ENCODE measurements around the gene PRSS27.

Gene PRSS27

DNA sequence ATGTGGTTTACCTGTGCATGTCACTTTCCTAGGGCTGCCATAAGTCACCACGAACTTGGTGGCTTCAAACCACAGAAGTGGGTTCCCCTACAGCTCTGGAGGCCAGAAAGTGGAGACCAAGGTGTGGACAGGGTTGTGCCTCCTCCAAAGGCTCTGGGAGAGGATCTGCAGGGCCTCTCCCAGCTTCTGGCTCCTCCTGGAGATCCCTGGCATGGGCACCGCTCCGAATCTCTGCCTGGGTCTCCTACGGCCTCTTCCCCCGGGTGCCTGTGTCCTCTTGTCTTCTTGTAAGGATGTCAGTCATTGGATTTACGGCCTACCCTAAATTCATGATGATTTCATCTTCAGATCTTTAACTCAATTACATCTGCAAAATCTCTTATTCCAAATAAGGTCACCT lies 29.9 kb upstream of the PRSS27 start:
- no peak for DNase-seq

DNA sequence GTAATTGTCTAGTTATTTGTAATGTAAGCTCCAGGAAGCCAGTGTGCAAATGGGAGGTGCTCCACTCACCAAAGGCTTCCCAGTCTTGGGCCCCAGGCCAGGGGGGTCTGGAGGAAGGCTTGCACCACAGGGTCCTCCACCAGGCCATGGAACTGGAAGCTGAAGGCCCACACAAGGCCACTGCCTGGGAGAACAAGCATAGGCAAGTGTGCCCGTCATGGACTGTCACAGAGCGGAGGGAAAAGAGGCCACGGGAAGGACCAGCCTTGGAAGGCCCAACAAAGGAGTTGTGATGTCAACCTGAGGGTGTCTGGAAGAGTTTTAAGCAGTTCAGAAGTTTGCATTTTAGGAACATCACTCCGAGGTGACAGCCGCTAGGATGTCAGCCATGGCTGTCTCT lies 29.5 kb upstream of the PRSS27 start:
- no peak for DNase-seq

DNA sequence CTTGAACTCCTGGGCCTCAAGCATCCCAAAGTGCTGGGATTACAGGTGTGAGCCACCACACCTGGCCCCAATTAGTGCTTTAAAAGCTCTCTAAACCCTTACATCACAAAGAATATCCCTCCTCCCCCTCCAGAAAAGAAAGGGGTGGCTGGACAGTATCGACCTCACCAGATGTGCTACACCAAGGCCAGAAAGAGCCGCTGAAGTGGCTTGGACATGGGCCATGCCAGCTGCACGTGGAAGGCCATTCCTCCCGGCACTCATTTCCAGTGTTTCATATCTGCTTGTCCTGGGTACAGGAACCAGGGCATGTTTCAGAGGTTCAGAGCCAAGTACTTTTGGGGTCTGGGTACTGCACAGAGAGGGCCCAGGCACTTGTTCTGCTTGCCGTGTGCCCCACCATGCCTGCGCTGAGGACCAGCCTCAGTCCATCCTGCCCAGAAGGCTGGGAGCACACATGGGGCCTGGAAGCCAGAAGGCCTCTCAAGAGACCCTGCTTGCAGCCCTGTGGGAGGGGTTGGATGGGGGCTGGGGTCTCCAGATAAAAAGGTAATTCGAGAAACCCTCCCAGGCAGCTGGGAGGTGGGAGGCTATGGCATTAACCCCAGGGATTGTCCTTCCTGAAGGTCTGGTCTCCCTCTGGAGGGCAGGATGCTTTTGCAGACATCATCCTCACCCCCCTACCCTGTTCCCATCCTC lies 28.9 kb upstream of the PRSS27 start:
- no peak for DNase-seq

DNA sequence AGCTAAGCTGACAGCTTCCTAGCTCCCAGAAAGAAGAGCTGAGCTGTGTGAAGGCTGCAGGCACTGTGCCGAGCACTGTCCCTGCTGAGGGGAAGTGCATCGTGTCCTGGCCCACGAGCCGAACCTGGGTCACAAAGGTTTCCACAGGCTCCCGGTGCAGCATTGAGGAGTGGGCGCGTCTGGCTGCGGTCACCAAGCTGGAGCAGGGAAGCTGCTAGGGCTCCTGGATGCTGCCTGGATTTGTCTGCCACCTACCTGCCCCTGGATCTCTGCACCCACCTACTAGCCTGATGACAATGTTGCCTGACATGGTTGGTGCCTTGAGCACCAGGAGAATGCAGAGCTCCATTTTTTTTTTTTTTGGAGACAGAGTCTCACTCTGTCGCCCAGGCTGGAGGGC lies 25.9 kb upstream of the PRSS27 start:
- DNase-seq, result no peak

DNA sequence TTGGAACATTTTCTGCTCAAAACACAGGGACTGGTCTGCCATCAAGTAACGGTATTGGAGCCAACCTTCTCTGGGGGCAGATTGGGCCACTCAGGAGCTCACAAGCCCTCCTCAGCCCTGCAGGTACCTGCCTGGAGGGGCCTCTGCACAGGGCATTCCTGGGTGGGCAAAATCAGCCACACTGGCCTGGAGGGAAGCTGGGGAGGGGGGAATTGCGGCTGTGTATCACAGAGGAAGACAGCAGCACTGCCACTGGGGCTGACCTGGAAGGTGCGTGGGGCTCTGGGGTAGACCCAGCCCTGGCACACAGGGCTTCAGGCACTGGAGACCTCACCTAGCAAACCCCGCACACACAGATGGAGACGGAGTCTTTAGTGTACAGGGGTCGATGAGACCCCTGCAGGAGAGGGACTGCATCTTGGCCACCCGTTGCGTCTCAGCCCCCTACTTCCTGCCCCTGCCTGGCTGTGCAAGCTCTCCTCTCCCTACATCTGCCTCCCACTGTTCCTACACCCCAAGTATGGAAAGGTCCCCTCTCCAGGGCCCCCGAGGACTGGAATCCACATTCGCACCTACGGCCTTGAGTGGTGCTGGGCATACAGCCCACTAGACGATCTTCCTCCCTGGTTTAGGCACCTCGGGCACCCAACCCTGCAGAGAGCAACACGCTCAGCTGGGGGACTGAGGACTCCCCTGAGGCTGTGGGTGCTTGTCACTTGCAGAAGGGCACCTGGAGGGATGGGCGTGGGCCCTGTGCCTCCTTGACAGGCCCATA lies 25.3 kb upstream of the PRSS27 start:
- DNase-seq, result no peak

DNA sequence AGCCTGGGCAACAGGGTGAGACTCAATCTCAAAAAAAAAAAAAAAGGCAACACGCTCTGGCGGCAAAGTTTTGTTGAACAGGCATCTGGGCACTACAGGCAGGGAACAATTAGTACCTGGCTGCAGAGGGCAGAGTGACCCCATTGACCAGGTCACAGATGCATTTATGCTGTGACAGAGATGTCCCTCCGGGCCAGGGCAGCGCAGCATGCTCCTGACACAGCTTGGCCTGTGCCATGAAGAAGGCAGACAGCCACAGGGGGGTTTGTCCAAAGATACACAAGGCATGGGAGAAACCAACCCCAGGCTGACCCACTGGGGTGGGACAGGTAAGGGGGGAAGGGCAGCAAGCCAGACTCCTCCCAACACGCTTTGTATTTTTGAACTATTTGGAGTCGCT lies 24.7 kb upstream of the PRSS27 start:
- DNase-seq, result no peak

DNA sequence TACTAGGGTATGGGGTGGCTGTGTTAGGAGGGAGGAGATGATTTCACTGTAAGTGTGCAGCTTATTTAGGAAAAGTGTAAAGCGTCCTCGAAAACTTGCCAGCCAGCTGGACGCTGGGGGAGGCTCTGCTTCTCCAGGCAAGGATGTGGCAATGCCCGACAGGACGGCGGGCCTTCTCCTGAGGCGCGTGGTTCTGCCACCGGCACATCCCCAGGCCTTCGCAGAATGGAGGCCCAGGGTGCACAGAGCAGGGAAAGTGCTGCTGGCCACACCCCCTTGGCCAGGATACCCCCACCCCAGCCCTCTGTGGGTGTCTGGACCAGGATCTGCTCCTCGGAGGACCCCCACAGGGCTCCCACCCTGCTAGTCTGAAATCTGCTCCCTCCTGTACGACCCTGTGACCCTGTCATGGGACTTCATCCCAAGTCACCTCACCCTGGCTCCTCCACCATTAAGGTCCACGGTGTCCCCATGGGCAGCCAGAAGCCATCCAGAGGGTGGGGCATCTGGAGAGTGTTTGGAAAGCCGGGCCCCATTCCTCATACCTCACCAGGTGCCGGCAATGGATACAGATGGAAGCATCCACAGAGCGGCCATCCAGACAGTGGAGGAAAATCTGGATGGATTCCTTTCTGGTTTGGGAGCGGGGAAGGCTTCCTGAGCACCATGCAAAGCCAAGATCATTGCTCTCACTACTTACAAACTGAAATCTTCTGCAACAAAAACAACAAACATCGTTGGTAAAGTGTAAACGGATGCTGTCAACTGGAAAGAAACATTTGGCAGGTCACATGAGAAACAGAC lies 23.2 kb upstream of the PRSS27 start:
- DNase-seq, result no peak

DNA sequence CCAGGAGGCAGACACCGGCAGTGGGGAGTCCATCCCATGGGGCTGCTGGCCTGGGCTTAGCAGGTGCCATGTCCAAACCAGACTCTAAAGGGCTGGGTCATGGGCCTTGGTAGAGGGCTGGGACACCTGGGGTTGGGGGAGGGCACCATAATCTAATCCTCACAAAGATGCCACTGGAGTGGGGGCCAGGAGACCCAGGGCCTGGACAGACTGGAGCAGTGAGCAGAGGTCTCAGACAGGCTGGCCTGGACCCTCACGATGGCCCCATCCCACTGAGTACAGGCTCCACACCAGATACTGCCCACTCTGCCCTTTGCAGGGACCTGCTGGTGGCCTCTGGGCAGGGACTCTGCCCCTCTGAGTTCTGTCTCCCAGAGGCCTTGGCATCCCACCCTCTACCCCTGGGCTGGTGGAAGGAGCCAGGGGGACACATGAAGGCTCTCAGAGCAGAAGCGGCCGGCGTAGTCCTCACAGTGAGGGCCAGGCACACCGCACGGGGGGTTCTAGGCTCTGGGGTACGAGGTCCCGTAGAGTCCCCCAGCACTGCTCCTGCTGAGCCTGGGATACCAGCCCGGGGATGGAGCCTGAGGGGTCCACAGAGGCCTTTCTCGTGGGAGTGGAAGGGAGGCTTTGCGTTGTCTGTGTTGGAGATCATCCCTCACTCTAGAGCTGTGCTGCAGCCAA lies 22.4 kb upstream of the PRSS27 start:
- no peak for DNase-seq

DNA sequence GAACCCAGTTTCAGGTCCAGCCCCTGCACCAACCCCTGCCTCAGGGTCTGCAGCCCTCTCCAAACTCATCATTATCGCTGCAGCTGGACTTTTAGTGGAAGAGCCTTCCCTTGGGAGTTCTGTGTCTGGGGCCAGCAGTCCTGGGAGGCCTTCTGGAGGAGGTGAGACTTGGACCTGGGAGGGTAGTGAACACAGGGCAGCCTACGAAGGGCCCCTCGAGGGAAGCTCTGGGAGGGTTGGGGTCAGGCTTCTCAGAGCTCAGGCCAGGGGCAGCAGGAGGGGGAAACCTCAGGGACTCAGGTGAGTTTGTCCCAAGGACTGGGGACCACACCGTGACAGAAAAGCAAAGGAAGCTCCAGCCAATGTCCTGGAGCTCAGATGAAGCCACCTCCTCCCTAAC lies 21.1 kb upstream of the PRSS27 start:
- no peak for DNase-seq

DNA sequence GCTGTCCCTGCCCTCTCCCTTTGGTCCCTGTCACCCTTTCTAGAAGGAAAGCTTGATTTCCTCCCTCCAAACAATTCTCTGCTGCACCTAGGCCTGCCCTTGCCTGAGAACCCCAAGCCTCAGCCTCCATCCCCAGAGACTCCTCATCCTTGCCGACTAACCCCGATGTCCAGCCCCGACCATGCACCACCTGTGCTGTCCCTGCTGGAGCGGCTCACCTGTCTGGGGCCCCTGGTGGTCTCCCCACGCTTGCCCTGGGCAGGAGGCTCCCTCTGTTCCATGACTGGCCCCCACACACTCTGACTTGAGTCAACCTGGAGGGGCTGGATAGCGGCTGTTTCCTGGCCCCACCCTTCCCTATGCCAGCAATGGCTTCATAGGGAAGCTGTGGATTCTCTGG lies 20.5 kb upstream of the PRSS27 start:
- DNase-seq, result no peak

DNA sequence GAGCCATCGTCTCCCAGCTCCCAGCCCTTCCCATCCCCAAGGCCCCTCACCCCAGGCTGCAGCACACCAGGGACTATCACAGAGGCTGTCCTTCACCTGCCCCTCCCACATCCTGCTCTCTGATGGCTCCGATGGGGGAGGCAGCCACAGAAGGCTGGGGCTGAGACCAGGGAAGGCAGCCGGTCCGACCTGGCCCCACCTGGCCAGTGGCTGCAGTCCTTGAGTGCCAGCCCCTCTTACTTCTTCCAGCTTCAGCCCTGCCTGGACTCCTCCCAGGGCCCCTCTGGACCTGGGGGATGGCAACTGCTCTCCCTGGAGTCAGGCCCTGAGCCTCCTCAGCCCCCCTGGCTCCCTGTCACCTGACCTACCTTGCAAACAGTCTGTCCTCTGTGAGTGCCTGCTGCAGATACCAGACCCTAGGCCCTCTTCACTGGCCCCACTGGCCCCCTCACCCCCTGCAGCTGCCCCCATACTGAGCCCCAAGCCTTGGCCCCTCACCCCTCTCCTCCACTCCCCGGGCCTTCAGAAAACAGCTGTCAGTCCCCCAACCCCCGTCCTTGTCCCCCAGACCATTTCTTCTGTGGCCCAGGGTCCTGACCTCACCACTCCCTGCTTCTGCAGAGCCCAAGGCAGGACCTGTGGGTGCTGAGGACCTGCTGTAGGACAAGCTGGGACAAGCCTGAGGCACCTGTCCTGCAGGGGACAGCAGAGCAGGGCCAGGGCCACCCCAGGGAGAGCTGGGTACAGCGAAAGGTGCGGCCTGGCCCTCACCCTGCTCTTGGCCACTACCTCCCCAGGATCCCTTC lies 19.8 kb upstream of the PRSS27 start:
- DNase-seq, result no peak

DNA sequence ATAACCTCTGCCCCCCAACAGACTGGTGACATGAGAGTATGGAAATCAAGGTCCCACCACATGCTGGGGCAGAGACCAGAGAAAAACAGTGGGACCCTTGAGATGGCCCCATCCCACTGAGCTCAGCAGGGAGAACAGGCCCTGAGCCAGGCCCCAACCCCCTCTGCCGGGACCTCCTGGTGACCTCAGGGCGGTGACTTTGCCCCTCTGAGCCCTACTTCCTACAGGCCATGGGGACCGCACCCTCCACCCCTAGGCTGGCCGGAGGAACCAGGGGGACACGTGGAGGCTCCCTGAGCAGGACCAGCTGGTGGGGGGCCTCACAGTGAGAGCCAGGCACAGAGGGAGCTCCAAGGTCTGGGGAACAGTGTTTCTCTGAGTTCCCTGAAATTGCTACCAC lies 18.6 kb upstream of the PRSS27 start:
- no peak for DNase-seq

DNA sequence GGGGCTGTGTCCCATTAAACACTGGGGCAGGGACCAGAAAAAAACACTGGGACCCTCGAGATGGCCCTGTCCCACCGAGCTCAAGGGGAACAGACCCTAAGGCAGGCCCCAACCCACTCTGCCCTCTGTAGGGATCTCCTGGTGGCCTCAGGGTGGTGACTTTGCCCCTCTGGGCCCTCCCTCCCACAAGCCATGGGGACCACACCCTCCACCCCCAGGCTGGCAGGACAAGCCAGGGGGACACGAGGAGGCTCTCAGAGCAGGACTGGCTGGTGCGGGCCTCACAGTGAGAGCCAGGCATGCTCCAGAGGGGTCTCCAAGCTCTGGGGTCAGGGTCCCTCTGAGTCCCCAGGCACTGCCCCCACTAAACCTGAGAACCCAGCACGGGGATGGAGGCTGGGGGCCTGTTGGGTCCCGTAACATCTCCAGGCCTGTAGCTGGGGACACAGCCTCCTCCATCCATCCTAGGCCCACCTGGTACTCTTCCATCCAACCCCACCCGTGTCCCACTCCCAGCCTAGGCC lies 17.9 kb upstream of the PRSS27 start:
- no peak for DNase-seq

DNA sequence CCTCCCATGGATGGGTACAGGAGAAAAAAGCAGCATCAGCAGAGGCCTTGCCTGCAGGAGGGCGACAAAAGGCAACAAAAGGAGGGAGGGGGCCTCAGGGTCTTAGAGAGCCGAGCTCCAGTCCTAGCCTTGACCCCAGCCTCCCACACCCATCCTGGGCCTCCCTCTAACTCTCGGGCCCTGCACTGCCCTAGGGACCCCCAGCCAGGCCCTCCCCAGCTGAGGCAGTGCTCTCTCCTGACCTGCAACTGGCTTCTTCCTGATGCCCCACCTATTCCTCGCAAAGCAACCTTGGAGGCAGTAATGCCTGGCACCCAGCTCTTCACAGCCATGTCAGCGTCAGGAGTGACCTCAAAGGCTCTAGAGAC lies 17.2 kb upstream of the PRSS27 start:
- DNase-seq, result no peak

DNA sequence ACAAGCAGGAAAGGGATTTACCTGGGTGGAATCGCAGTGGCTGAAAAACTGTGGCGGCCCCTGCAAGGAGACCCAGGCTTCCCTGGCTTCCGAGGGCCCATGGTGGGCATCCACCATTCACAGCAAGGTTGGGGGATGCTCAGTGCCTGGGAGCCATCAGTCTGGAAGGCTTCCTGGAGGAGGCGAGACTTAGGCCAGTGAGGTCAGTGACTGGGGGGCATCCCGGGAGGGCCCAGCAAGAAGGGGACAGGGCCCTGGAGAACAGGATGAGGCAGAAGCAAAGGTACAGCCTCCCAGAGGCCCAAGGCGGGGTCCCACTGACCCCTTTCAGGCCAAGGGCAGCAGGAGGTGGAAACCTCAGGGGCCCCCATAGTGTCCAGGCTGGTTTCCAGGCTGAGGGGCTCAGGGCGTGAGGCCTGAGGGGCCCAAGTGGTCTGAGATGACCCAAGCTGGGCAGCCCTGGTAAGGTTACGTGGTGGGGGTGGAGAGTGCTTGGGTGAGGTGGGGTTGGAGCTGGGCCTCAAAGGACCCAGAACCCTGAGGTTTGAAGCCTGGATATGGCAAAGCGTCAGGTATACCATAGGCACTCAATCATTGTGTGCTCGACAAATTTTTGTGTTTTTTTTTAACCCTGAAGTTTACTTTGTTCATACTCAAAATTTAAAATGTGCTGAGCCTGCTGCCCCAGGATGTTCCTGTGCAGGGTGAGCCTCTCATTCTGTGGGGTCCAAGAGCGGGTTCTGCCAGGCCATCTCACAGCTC lies 16.6 kb upstream of the PRSS27 start:
- no peak for DNase-seq

DNA sequence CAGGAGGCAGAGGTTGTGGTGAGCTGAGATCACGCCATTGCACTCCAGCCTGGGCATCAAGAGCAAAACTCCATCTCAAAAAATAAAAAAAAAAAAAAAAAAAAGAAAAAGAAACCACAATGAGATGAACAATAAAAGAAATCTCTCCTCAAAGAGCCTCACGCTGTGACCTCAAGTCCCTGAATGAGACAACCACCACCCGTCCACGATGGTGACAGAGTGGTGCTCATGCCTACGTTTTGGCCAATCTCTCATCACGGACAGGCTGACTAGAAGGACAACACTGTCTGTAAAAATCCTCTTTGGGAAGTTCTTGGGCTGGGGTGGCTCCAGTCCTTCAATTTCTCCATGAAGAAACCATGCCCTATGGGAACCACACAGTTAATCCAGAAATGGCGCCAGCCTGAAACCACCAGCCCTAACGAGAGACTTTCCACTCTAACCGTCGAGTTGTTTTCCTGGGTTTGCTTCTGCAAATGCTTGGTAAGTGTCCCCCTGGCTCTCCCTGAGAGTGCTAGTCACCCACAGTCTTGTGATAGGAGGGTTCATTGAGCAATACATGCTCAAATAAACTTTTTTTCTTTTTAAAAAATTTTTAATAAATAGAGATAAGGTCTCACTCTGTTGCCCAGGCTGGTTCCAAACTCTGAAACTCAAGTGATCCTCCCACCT lies 15.0 kb upstream of the PRSS27 start:
- no peak for DNase-seq

DNA sequence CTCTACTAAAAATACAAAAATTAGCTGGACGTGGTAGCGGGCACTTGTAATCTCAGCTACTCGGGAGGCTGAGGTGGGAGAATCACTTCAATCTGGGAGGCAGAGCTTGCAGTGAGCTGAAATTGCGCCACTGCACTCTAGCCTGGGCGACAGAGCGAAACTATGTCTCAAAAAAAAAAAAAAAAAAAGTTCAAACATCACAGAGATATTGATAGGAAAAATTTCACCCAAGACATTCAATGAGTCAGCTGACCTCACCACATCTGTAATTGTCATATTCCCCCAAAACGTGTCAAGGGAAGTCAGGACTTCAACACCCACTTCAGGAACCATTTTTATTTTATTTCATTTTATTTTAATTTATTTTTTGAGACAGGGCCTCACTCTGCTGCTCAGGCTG lies 8.0 kb upstream of the PRSS27 start:
- DNase-seq, result no peak

DNA sequence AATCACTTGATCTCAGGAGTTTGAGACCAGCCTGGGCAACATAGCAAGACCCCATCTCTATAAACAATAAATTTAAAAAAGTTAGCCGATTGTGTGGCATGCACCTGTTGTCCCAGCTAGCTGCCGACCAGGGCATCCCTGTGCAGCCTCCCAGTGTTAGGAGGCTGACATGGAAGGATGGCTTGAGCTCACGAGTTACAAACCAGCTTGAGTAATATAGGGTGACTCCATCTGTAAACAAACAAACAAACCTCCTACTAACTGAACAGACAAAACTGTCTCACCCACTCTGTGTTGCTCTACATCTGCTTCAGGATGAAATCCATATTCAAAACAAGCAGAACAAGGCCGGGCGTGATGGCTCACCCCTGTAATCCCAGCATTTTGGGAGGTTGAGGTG lies 6.9 kb upstream of the PRSS27 start:
- DNase-seq, result no peak

DNA sequence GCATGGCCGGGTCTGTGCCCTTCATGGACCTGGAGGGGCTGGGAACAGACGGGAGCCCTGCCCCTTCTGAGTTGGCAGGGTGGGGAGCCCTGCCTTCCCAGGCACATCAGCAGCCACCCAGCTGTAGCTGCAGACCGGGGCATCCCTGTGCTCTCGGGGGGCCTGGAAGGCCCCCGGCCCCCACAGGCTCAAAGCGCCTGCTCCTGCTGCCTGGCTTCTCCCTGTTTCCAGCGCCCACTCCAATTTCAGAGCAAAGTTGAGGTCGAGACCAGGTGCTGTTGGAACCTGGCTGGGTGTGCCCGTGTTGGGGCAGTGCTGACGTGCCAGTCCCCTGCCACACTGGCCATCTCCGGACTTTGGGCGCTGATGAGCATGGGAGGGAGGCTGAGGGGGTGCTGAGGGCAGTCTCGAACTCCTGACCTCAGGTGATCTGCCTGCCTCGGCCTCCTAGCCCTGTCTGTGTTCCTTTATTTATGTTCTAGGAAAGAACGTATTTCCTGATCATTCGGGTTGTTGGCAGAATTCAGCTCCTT lies 4.9 kb upstream of the PRSS27 start:
- DNase-seq, result no peak

DNA sequence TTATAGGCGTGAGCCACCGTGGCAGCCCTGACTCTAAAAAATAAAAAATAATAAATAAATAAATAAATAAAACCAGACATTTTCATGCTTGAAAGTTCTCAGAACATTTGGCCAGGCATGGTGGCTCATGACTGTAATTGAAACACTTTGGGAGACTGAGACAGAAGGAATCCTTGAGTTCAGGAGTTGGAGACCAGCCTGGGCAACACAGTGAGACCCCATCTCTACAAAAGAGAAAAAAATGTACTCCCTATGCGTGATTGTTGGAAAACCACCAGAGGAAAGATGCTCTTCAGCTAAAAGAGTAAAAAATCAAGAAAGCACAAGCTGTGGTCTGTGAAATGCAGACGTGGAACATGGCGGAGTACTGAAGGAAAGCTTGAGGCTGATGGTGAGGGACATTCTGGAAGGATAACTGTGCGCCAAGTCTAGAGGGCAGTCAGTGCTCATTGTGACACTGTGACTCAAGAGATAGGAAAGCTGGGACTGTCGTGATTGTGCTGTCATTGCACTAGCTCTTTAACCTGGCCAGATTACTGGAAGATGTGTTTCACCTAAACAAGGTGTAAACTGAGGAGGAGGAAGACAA lies 4.2 kb upstream of the PRSS27 start:
- no peak for DNase-seq

Data from fibroblast of skin of right quadriceps (primary cell).